ENCODE results near the gene RPS6KA2.

DNA sequence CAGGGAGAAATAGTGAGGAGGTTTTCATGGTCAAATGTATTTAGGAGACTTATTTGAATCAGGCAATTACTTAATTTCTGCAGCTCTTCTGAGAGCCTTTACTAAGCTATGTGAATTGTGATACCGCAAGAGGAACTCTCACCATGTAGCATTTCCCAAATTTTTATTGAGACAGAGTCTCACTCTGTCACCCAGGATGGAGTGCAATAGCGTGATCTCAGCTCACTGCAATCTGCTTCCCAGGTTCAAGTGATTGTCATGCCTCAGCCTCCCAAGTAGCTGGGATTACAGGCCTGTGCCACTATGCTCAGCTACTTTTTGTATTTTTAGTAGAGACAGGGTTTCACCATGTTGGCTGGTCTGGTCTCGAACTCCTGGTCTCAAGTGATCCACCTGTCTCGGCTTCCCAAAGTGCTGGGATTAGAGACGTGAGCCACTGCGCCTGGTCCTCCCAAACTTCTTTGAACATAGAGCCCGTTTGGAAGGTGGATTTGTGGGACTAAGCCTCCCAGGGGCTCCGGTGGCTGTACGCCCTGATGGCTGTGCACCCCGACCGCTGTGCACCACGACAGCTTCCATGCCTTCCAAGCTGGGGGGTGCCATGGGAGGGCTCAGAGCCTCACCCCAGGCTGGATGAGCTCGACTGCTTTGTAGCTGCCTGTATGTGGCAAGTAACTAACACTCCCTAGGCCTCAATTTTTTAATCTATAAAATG, 238.6 kb downstream of the RPS6KA2 start:
- TF ChIP-seq, protein P1, sequence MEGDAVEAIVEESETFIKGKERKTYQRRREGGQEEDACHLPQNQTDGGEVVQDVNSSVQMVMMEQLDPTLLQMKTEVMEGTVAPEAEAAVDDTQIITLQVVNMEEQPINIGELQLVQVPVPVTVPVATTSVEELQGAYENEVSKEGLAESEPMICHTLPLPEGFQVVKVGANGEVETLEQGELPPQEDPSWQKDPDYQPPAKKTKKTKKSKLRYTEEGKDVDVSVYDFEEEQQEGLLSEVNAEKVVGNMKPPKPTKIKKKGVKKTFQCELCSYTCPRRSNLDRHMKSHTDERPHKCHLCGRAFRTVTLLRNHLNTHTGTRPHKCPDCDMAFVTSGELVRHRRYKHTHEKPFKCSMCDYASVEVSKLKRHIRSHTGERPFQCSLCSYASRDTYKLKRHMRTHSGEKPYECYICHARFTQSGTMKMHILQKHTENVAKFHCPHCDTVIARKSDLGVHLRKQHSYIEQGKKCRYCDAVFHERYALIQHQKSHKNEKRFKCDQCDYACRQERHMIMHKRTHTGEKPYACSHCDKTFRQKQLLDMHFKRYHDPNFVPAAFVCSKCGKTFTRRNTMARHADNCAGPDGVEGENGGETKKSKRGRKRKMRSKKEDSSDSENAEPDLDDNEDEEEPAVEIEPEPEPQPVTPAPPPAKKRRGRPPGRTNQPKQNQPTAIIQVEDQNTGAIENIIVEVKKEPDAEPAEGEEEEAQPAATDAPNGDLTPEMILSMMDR (conservative IDR thresholded peaks at IDR 0.05; ENCODE audit: low read depth in 2 of 2): no peak
- no peak for TF ChIP-seq POLR2AphosphoS5 (IDR thresholded peaks at IDR 0.05; ENCODE audit: low read depth)
- TF ChIP-seq, protein P2, sequence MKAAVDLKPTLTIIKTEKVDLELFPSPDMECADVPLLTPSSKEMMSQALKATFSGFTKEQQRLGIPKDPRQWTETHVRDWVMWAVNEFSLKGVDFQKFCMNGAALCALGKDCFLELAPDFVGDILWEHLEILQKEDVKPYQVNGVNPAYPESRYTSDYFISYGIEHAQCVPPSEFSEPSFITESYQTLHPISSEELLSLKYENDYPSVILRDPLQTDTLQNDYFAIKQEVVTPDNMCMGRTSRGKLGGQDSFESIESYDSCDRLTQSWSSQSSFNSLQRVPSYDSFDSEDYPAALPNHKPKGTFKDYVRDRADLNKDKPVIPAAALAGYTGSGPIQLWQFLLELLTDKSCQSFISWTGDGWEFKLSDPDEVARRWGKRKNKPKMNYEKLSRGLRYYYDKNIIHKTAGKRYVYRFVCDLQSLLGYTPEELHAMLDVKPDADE (IDR thresholded peaks at IDR 0.05): no peak
- TF ChIP-seq, protein P3, sequence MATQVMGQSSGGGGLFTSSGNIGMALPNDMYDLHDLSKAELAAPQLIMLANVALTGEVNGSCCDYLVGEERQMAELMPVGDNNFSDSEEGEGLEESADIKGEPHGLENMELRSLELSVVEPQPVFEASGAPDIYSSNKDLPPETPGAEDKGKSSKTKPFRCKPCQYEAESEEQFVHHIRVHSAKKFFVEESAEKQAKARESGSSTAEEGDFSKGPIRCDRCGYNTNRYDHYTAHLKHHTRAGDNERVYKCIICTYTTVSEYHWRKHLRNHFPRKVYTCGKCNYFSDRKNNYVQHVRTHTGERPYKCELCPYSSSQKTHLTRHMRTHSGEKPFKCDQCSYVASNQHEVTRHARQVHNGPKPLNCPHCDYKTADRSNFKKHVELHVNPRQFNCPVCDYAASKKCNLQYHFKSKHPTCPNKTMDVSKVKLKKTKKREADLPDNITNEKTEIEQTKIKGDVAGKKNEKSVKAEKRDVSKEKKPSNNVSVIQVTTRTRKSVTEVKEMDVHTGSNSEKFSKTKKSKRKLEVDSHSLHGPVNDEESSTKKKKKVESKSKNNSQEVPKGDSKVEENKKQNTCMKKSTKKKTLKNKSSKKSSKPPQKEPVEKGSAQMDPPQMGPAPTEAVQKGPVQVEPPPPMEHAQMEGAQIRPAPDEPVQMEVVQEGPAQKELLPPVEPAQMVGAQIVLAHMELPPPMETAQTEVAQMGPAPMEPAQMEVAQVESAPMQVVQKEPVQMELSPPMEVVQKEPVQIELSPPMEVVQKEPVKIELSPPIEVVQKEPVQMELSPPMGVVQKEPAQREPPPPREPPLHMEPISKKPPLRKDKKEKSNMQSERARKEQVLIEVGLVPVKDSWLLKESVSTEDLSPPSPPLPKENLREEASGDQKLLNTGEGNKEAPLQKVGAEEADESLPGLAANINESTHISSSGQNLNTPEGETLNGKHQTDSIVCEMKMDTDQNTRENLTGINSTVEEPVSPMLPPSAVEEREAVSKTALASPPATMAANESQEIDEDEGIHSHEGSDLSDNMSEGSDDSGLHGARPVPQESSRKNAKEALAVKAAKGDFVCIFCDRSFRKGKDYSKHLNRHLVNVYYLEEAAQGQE (IDR thresholded peaks at IDR 0.05; ENCODE audit: unreplicated experiment): no peak
- no peak for TF ChIP-seq EZH2 (IDR thresholded peaks at IDR 0.05; ENCODE audit: low read depth, unreplicated experiment)
- TF ChIP-seq JUNB (IDR thresholded peaks at IDR 0.05; ENCODE audit: unreplicated experiment): no peak
- no peak for TF ChIP-seq EZH2phosphoT487 (IDR thresholded peaks at IDR 0.05; ENCODE audit: unreplicated experiment)
